HepG2 (cell line): ENCODE data around the gene CUL2. TPM values are rescaled to one million over a fixed set of nuclear protein-coding genes. Genes with fewer than 3 reads are reported as not detected.

Experiments
- NCOR1 ChIP-seq: fragments of 200-600 bp; sonication (generic); IDR thresholded peaks from 2 replicates; pipeline ENCODE4 v1.7.0; 2017; ENCODE audit warnings: antibody characterized with exemption, low read length, borderline replicate concordance
- PRDM4 ChIP-seq: sonication (generic); formaldehyde crosslinking; IDR thresholded peaks from 2 replicates; pipeline ENCODE4 v1.9.0; 2021; ENCODE audit warnings: missing genetic modification reagents, borderline replicate concordance
- SP5 ChIP-seq: IDR thresholded peaks from 2 replicates; pipeline ENCODE4 v1.6.1; 2016; ENCODE audit warnings: low read depth, borderline replicate concordance
- TEAD2 ChIP-seq: sonication (generic); formaldehyde crosslinking; IDR thresholded peaks from 2 replicates; pipeline ENCODE4 v1.9.0; 2021; ENCODE audit warnings: missing genetic modification reagents
- ZFY ChIP-seq: sonication (generic); formaldehyde crosslinking; IDR thresholded peaks from 2 replicates; pipeline ENCODE4 v1.4.0; 2020; ENCODE audit warnings: missing genetic modification reagents
- ZNF766 ChIP-seq: sonication (generic); formaldehyde crosslinking; IDR thresholded peaks from 2 replicates; pipeline ENCODE4 v1.5.0; 2020; ENCODE audit warnings: missing genetic modification reagents, borderline replicate concordance
- ZNF790 ChIP-seq: sonication (generic); formaldehyde crosslinking; IDR thresholded peaks from 2 replicates; pipeline ENCODE4 v1.8.0; 2022; ENCODE audit warnings: missing genetic modification reagents, mild to moderate bottlenecking, borderline replicate concordance
- polyA plus RNA-seq, 8 experiments: library from polyadenylated mRNA; depleted of rRNA in 3 of 8; stranded (reverse) in 7 of 8; unstranded in 1 of 8; fragments of >200 nt; fragmentation: Illumina TruSeq in 4 of 8; extraction: Trizol in 4 of 8; gene quantifications; 2 replicates each; pipeline versions ENCODE4 v1.2.1 to v1.2.3, GENCODE V29; 2011 to 2016; ENCODE audit warnings: low read depth in 4 of 8, missing spikeins in 1 of 8, mixed read lengths in 1 of 8; ENCODE audit not compliant: insufficient read depth in 1 of 8
- total RNA-seq, 5 experiments: library from RNA; depleted of rRNA; stranded (reverse); fragments of >200 nt; fragmentation: Illumina TruSeq; extraction: Trizol; gene quantifications; 2 replicates each; pipeline ENCODE4 v1.2.3, GENCODE V29; 2016; ENCODE audit warnings: low read depth in 1 of 5
- TF ChIP-seq, protein P1 (sequence below): sonication (generic); formaldehyde crosslinking; conservative IDR thresholded peaks from 2 replicates; pipeline ENCODE4 v1.4.0; 2020; ENCODE audit warnings: missing genetic modification reagents
- TF ChIP-seq, protein P2 (sequence below): sonication (generic); formaldehyde crosslinking; IDR thresholded peaks from 2 replicates; pipeline ENCODE4 v1.4.0; 2020; ENCODE audit warnings: mild to moderate bottlenecking, missing genetic modification reagents

Gene CUL2
- total and polyA plus RNA-seq, 2 of the 13 experiments (the other 11 are each of a cell fraction or from before 2014, with no cell fraction given) = 9.6 to 33.1 TPM

- TF ChIP-seq, protein P1, sequence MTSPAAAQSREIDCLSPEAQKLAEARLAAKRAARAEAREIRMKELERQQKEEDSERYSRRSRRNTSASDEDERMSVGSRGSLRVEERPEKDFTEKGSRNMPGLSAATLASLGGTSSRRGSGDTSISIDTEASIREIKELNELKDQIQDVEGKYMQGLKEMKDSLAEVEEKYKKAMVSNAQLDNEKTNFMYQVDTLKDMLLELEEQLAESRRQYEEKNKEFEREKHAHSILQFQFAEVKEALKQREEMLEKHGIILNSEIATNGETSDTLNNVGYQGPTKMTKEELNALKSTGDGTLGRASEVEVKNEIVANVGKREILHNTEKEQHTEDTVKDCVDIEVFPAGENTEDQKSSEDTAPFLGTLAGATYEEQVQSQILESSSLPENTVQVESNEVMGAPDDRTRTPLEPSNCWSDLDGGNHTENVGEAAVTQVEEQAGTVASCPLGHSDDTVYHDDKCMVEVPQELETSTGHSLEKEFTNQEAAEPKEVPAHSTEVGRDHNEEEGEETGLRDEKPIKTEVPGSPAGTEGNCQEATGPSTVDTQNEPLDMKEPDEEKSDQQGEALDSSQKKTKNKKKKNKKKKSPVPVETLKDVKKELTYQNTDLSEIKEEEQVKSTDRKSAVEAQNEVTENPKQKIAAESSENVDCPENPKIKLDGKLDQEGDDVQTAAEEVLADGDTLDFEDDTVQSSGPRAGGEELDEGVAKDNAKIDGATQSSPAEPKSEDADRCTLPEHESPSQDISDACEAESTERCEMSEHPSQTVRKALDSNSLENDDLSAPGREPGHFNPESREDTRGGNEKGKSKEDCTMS (CRISPR knock-in tag) = no peak
- no peak for TF ChIP-seq ZNF766 (CRISPR knock-in tag)
- no peak for TF ChIP-seq PRDM4 (CRISPR knock-in tag)
- no peak for TF ChIP-seq NCOR1
- peak; percentile 65 for TF ChIP-seq ZFY (CRISPR knock-in tag)
- TF ChIP-seq, protein P2, sequence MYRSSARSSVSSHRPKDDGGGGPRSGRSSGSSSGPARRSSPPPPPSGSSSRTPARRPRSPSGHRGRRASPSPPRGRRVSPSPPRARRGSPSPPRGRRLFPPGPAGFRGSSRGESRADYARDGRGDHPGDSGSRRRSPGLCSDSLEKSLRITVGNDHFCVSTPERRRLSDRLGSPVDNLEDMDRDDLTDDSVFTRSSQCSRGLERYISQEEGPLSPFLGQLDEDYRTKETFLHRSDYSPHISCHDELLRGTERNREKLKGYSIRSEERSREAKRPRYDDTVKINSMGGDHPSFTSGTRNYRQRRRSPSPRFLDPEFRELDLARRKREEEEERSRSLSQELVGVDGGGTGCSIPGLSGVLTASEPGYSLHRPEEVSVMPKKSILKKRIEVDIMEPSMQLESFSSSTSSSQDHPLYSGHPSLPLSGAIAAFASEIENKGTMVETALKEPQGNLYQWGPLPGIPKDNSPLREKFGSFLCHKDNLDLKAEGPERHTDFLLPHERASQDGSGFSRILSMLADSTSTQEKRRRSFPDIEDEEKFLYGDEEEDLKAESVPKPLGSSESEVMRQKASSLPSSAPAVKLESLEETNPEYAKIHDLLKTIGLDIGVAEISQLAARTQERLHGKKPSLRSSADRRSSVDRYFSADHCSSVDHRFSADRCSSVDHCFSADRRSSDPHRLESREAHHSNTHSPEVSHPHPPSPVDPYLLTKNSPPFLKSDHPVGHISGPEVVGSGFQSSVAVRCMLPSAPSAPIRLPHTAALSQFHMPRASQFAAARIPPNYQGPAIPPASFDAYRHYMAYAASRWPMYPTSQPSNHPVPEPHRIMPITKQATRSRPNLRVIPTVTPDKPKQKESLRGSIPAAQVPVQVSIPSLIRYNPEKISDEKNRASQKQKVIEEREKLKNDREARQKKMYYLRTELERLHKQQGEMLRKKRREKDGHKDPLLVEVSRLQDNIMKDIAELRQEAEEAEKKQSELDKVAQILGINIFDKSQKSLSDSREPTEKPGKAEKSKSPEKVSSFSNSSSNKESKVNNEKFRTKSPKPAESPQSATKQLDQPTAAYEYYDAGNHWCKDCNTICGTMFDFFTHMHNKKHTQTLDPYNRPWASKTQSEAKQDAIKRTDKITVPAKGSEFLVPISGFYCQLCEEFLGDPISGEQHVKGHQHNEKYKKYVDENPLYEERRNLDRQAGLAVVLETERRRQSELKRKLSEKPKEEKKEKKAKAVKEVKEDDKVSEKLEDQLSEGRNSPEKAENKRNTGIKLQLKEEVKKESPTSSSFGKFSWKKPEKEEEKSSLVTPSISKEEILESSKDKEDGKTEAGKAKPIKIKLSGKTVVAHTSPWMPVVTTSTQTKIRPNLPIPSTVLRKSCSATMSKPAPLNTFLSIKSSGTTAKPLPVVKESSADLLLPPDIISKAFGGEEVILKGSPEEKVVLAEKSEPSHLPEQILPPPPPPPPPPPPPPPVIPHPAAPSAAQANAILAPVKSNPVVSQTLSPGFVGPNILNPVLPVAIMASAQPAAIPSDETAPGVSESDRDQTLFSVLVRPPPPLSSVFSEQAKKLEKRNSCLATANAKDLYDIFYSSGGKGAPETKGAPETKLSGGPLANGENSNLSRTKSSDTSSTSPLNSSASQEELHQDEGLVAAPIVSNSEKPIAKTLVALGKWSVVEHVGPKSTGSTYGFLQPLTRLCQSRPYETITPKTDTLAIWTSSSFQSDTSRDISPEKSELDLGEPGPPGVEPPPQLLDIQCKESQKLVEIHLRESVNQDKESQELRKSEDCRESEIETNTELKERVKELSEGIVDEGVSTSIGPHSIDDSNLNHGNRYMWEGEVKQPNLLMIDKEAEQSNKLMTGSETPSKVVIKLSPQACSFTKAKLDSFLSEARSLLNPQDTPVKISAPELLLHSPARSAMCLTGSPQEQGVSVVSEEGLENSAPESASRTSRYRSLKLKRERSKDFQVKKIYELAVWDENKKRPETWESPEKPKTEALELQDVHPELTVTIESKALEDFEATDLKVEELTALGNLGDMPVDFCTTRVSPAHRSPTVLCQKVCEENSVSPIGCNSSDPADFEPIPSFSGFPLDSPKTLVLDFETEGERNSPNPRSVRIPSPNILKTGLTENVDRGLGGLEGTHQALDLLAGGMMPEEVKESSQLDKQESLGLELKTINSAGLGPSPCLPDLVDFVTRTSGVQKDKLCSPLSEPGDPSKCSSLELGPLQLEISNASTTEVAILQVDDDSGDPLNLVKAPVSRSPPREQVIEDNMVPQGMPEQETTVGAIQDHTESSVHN = no peak; the same call in 1 of the 2 replicates
- no peak for TF ChIP-seq SP5 (CRISPR knock-in tag)
- no peak for TF ChIP-seq TEAD2
- no peak for TF ChIP-seq ZNF790
Observed at GRCh38 chr10:35090162-35090954, at the start of gene CUL2 (continued).
